OCI-LY3 (cell line): ENCODE measurements around the gene CMA1.

Source experiments
- H2AFZ ChIP-seq: fragments of 200-600, 300-600 bp; shearing (Covaris generic); 2 replicates; pipeline ENCODE4 v1.6.0; 2014; ENCODE audit warnings: antibody characterized with exemption, low read depth, low read length
- H3K27ac ChIP-seq: fragments of 200-600, 300-600 bp; sonication (generic); 2 replicates; pipeline ENCODE4 v1.5.1; 2014; ENCODE audit warnings: mild to moderate bottlenecking, low read length, moderate library complexity, mixed read lengths
- H3K27me3 ChIP-seq: fragments of 200-600, 300-600 bp; sonication (generic); 2 replicates; pipeline ENCODE4 v1.6.1; 2014; ENCODE audit warnings: low read depth, low read length, mixed read lengths
- H3K36me3 ChIP-seq: fragments of 200-600, 300-600 bp; sonication (generic); replicated peaks from 2 replicates; pipeline ENCODE3; 2014; ENCODE audit warnings: low read depth, low read length, mixed read lengths
- H3K4me1 ChIP-seq: fragments of 300-600, 200-600 bp; sonication (generic); 2 replicates; pipeline ENCODE4 v1.6.1; 2014; ENCODE audit warnings: low read length, mixed read lengths
- H3K4me2 ChIP-seq: fragments of 200-600, 300-600 bp; sonication (generic); 2 replicates; pipeline ENCODE4 v1.6.1; 2014; ENCODE audit warnings: low read length, mixed read lengths
- H3K4me3 ChIP-seq: fragments of 300-600, 200-600 bp; sonication (generic); 2 replicates; pipeline ENCODE4 v1.5.1; 2014; ENCODE audit warnings: antibody characterized with exemption, mild to moderate bottlenecking, low read length, moderate library complexity
- H3K79me2 ChIP-seq: fragments of 300-600, 200-600 bp; shearing (Covaris generic); 2 replicates; pipeline ENCODE4 v1.6.1; 2014; ENCODE audit warnings: mild to moderate bottlenecking, low read length, mixed read lengths
- H3K9ac ChIP-seq: fragments of 300-600, 200-600 bp; shearing (Covaris generic); 2 replicates; pipeline ENCODE4 v1.6.0; 2014; ENCODE audit warnings: mild to moderate bottlenecking, low read length, moderate library complexity
- H3K9me3 ChIP-seq: fragments of 200-600, 300-600 bp; shearing (Covaris generic); 2 replicates; pipeline ENCODE4 v1.6.1; 2014; ENCODE audit warnings: low read length, mixed read lengths; ENCODE audit not compliant: insufficient read depth
- H4K20me1 ChIP-seq: fragments of 200-600, 300-600 bp; sonication (generic); 2 replicates; pipeline ENCODE4 v1.6.1; 2016; ENCODE audit warnings: low read length, mixed read lengths; ENCODE audit not compliant: insufficient read depth
- CTCF ChIP-seq: fragments of 200-600, 300-600 bp; sonication (generic); IDR thresholded peaks from 2 replicates; pipeline ENCODE4 v1.5.1; 2014; ENCODE audit warnings: antibody characterized with exemption, low read length, low read depth
- EZH2phosphoT487 ChIP-seq: fragments of 200-600 bp; shearing (Covaris generic); IDR thresholded peaks from 2 replicates; pipeline ENCODE4 v1.6.1; 2018; ENCODE audit warnings: antibody characterized with exemption, mixed run types, low read depth

Gene CMA1

GRCh38 chr14:24458736-24459135, 49.3 kb downstream of the CMA1 start:
- H3K4me1 ChIP-seq, result no peaks in the 10 kb centered on the region
- no peak for TF ChIP-seq CTCF
- TF ChIP-seq EZH2phosphoT487, result no peak
- no peak overlapping the region for H3K4me3 ChIP-seq
- no peaks in the 10 kb centered on the region for H3K9me3 ChIP-seq
- H2AFZ ChIP-seq, result no peak overlapping the region
- H3K36me3 ChIP-seq, result no peaks in the 10 kb centered on the region
- H3K27ac ChIP-seq, result no peak overlapping the region
- H3K27me3 ChIP-seq, result no peaks in the 10 kb centered on the region
- no peak overlapping the region for H3K9ac ChIP-seq
- H4K20me1 ChIP-seq, result no peaks in the 10 kb centered on the region
- no peak overlapping the region for H3K4me2 ChIP-seq
- H3K79me2 ChIP-seq, result no peaks in the 10 kb centered on the region

DNA sequence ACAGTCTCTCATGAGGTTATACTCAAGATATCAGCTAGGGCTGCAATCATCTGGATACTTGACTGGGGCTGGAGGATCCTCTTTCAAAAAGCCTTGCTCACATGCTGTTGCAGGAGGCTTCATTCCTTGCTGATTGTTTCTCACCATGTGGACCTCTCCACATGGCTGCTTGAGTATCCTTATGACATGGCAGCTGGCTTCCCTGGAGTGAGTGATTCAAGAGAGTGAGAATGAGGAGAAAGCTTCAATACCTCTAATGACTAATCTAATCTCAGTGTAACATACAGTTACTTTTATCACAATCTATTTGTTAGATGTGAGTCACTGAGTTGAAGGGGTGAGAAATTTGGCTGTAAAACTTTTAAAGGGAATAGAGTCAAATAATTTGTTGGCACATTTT, 51.1 kb downstream of the CMA1 start:
- H3K27me3 ChIP-seq, result no peaks in the 10 kb centered on the region
- H3K4me1 ChIP-seq, result no peaks in the 10 kb centered on the region
- no peaks in the 10 kb centered on the region for H3K79me2 ChIP-seq
- no peak overlapping the region for H3K9ac ChIP-seq
- no peaks in the 10 kb centered on the region for H3K36me3 ChIP-seq
- H3K27ac ChIP-seq, result no peak overlapping the region
- no peak overlapping the region for H2AFZ ChIP-seq
- H3K4me3 ChIP-seq, result no peak overlapping the region
- no peaks in the 10 kb centered on the region for H3K9me3 ChIP-seq
- TF ChIP-seq CTCF, result no peak
- TF ChIP-seq EZH2phosphoT487, result no peak
- H4K20me1 ChIP-seq, result no peaks in the 10 kb centered on the region
- no peak overlapping the region for H3K4me2 ChIP-seq
